HG03342 (cell line): Measurements from ENCODE around the gene RBM38.
A peak's percentile ranks its signal among the peaks of the same experiment; 100 is the strongest.
"Not testable (repeated sequence)": the region's sequence is repeated elsewhere in the genome, so short reads cannot be mapped to it uniquely, and the experiment has no call there.

Experiments
- ATAC-seq: cut with Tn5 transposase; IDR thresholded peaks from one replicate; pipeline ENCODE4 v1.9.1; 2021; ENCODE audit warnings: mild to moderate bottlenecking, moderate library complexity; ENCODE audit not compliant: unreplicated experiment

Gene RBM38

DNA sequence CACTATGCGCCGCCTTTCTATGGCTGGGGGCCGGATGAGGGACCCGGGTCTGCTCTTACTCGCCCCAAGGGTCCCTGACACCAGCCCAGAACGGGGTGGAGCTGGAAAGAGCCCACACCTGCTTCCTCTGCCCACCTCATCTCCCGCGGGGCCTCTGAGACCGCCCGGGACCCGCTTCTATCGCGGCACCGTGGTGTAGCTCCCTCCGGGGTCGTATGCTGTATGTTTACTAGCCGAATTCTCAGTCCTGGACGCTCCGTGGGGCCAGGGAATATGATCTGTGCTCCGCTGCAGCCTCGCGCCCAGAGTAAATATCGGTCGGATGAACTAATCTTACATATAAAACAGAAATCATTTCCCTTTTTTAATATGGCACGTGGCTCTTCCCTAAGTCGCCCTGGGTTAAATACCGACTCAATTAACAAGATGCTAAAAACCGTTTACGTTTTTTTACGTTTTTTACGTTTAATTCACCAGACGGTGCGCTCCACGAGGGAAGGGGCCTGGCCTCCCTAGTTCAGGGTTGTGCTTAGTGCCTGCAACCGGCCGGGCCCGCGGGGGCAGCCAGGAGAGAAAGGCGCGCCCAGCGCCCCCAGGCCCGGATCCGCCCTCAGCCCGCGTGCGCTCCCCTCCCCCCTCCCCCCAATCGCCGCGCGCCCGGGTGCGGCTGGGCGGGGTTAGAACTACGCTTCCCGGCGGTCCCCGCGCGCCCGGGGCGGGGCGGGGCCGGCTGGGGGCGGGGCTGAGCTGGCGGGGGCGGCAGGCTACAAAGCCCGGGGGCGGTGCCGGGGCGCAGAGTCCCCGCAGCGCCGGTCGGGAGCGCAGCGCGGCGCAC is at the start of gene RBM38:
TSS of gene RBM38 (plus strand) at position 793 of the 835 bp plus-strand sequence. CDS start 186 bp downstream, outside the sequence.
- peak; percentile 52 for ATAC-seq

DNA sequence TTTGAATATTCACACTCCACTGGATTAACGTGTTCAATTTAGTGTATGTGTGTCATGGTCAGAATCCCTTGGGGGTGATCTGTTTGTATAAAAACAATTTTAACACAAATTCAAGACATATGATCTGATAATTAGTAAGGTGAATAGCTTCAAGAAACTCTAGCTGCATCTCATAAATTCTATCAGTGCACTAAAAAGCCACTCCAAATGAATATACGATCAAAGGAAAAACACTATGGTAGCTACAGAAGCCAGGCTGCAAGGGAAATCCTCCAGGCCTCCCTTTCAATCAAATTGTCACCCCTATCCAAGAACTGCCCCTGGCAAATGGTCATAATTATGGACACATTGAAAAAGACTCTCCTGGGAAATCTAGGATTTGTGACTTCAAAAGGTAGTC is 49.5 kb upstream of the RBM38 start:
- ATAC-seq, result no peak

DNA sequence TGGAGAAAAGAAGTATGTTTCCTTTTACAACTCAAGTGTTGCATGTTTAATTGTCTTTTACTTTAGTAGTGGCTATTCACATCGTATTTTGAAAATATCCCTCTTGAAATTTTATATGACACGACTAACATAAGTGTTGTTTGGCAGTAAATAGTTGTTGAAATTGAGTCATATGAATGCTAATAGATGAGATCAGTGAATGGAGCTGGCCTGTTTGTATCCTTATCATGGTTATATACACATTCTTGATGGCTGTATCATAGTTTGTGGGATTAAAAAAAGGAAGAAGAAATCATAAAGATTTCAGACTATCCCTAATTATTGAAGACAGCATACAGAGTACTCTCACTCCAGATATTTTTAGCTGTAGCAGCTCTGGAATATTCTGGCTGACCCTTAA is 48.4 kb upstream of the RBM38 start:
- ATAC-seq, result no peak

DNA sequence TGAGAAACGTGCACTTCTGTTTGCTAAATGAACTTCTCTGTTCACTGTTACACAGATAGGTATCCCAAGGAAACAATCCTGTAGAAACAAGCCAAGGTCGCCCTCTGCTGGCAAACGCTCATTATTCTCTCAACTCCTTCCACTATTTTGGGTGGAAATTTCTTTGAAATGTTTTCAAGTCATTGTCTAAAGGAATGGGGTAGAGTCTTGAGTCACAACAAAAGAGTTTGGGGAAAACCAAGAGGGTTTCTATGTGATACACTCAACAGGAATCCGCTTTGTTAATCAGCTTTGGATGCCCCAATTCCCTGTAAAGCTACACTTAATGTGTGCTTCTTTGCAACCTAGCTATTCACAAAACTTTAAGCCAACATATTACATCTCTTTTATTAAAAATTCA is 44.7 kb upstream of the RBM38 start:
- ATAC-seq, result no peak

DNA sequence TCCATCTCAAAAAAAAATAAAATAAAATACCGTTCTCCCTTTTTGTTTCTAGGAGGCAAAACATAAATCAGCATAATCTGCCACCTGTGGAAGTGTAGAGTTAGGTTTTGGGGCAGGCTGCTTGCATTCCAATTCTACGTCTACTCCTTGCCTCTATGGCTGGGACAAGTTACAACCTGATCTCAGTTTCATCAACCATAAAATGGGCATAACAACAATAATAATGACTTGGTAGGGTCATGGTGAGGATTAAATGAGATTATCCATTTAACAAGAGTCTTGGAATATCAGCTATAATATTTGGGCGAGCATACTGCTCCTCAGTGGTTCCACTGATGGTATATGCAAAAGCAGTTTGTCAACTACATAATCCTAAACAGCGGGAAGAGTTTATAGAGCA is 43.8 kb upstream of the RBM38 start:
- no peak for ATAC-seq

DNA sequence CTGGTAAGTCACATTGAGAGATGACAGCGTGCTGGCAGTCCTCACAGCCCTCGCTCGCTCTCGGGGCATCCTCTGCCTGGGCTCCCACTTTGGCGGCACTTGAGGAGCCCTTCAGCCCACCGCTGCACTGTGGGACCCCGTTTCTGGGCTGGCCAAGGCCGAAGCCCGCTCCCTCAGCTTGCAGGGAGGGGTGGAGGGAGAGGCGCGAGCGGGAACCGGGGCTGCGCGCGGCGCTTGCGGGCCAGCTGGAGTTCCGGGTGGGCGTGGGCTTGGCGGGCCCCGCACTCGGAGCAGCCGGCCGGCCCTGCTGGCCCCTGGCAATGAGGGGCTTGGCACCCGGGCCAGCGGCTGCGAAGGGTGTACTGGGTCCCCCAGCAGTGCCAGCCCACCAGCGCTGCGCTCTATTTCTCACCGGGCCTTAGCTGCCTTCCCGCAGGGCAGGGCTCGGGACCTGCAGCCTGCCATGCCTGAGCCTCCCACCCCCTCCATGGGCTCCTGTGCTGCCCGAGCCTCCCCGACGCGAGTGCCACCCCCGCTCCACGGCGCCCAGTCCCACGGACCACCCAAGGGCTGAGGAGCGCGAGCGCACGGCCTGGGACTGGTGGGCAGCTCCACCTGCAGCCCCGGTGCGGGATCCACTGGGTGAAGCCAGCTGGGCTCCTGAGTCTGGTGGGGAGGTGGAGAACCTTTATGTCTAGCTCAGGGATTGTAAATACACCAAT is 42.8 kb upstream of the RBM38 start:
- ATAC-seq, result not testable (repeated sequence)

DNA sequence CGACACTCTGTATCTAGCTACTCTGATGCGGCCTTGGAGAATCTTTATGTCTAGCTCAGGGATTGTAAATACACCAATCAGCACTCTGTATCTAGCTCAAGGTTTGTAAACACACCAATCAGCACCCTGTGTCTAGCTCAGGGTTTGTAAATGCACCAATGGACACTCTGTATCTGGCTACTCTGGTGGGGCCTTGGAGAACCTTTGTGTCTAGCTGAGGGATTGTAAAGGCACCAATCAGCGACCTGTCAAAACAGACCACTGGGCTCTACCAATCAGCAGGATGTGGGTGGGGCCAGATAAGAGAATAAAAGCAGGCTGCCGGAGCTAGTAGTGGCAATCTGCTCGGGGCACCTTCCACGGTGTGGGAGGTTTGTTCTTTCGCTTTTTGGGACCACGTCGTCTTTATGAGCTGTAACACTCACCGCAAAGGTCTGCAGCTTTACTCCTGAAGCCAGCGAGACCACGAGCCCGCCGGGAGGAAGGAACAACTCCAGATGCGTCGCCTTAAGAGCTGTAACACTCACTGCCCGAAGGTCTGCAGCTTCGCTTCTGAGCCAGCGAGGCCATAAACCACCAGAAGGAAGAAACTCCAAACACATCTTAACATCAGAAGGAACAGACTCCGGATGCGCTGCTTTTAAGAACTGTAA is 42.1 kb upstream of the RBM38 start:
- not testable (repeated sequence) for ATAC-seq

DNA sequence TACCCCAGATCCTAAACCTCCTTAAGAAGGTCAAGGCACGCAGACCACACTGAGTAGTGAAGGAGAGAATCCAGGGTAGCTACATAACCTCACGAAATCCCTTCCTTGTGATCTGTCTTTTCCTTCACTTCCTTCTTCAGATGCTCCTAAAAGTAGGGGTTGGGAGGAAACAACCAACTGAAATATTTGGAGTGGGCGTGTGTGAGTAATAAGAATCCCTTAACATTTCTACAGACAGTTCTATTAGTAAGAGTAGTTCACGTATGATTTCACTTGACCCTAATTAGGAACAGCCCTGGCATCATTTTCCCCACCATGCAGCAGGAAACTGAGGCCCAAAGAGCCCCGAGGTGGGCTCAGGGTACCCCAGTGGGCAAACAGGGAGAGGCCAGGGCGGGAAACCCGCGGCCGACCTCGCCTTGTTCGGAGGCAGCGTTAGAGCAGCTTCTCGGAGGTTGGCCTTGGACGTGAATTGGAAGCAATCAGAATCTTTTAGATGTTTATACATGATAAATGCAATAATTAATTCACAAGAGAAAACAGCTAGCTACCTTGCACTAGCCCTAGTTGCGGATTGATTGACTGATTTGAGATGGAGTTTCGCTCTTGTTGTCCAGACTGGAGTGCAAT is 41.0 kb upstream of the RBM38 start:
- no peak for ATAC-seq

DNA sequence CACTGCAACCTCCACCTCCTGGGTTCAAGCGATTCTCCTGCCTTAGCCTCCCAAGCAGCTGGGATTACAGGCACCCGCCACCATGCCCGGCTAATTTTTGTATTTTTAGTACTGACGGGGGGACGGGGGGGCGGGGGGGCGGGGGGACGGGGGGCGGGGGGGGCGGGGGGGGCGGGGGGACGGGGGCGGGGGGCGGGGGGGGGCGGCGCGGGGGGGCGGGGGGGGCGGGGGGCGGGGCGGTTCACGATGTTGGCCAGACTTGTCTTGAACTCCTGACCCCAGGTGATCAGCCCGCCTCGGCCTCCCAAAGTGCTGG is 40.5 kb upstream of the RBM38 start:
- not testable (repeated sequence) for ATAC-seq

DNA sequence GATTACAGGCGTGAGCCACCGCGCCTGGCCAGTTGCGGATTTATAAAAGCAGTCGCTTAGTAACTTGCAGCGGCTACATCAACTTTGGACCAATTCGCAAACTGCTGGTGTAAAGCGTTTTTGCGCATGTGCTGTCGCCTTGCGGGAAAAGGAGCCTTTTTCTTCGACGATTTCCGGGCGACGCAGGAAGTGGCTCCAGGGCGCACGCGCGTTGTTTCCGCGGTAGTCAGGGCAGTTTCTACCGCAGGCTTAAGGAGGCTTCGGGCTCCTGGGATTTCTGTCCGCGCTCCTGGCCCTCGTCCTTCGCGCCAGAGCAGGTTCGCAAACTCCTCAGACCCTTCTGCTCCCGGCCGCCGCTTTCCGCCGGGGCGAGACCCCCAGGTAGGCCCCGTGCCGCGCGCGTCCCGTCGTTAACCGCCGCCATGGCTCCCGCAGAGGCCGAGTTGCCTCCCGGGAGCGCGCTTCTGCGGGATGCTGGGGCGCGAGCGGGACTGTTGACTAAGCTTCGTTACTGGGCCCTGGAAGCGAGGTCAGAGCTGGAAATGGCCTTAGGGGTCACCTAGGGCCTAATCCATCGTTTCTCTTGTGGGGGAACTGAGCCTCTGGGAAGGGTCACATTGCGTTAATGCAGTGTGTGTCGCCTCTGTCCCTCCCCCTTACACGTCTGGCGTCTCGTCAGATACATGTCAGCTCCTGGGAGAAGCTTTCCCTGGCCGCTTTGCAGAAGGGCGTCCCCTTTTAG is 40.0 kb upstream of the RBM38 start, which contains the start of gene RAE1:
TSS of gene RAE1 (plus strand) at position 214 of the 742 bp plus-strand sequence. CDS start 2,784 bp downstream, outside the sequence.
- peak; percentile 82 for ATAC-seq

DNA sequence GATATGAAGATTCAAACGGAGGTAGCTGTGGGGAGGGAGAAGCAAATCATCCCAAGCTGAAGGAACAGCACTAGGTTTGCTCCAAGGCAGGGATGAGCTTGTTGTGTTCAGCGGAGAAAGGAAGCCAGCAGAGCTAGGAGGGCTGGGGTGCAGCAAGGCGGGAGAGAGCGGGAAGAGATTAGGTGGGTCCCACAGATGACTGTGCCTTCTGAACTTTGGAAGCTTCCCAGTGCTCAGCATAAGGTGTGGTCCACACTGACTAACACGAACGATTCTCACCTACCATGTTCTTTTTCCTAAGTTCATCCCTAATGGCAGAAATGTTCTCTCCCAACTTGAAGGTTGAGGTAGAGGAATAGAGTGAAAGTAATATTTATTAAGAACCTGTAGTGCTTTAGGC is 38.9 kb upstream of the RBM38 start:
- ATAC-seq, result no peak

DNA sequence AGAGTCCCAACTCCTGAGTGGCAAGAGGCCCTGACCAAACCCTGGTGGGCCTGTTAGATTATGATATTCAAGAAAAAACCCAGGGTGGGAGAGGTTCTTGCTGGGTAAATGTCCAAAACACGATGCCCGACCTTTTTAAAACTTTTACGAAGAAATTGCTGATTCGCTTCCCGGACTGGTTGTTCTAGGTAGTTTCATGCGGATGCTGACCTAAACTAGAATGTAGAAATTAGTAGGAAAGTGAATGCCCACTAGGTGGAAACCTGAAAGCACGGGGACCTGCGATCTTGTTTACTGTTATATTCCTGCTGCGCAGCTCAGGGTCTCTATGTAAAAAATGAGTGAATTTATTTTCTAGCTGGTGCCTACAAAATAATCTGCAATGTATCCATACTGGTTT is 37.8 kb upstream of the RBM38 start:
- ATAC-seq, result no peak

DNA sequence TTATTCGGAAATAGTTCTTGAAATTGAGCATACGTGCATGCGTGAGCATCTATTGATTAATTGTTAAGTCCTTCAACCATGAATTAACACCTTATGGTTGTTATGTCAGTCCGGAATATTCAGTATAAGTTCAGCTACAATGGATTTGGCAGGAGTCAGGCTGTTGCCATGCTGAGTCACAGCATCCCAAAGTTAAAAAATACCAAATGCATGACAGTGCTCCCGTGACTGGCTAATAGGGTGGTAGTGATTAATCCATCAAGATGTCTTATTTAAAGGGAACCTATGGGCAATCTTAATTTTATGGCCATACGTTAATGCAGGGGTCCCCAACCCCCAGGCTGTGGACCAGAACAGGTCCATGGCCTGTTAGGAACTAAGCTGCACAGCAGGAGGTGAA is 29.7 kb upstream of the RBM38 start:
- ATAC-seq, result no peak

DNA sequence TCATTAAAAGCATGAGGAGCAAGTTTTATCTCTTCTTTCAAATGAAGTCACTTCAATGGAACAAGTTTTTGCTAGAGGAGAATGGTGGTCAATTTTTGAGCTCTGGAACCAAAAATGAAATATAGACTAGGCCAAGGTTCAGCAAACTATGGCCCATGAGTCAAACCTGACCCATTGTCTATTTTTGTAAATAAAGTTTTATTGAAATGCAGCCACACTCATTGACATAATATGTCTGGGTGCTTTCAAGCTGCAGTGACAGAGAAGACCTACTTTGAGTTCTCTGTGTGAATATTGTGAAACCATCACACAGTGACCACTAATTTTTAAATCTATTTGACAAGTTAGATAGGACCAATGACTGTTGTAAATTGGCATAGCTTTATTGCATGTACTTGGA is 26.7 kb upstream of the RBM38 start:
- no peak for ATAC-seq

DNA sequence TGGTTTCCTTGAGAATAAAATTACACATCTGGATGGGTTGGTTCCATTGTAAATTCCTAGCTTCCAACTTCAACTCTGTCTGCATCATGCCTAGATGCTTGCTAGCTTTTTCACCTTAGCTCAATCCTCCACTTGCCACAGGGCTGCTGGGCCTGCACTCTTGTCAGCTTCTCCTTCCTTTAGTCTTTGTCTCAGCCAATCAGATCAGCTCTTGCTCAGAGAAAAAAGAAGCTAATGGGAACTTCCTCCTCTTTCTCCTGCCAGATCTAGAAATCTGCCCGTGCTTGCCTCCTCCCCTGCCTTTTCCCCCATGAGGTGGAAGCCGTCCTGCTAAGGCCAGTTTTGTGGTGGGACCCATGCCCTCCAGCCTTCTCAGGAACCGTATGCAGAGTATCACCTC is 21.6 kb upstream of the RBM38 start:
- ATAC-seq, result no peak

DNA sequence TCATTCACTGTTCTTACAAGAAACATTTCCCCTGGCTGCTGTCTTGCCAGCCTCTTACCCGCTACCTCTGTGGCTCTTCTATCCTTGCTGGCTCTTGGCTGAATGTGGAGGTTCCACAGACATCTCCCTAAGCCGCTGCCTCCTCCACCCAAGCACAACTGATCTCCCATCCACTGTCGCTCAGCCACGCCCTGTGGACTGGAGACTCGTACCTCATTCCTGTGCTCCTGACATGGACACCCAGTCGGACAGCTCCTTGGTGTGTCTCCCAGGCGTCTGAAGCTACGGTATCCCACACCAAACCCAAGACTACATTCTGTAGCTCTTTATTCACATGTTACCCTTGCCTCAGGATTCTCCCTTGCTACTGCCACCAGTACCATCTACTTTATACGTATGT is 20.9 kb upstream of the RBM38 start:
- ATAC-seq, result no peak

DNA sequence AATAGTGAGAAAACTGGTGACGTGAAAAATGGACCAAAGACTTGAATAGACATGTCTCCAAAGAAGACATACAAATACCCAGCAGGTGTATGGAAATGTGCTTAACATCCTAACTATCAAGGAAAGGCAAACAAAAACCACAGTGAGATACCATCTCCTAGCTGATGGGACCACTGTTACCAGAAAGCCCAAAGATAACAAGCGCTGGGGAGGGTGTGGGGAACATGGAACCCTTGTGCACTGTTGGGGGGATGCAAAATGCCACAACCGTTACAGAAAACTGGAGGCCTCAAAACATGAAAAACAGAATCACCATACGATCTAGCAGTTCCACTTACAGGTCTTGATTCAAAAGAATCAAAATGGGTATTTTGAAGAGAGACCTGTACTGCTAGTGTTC is 19.8 kb upstream of the RBM38 start:
- no peak for ATAC-seq

DNA sequence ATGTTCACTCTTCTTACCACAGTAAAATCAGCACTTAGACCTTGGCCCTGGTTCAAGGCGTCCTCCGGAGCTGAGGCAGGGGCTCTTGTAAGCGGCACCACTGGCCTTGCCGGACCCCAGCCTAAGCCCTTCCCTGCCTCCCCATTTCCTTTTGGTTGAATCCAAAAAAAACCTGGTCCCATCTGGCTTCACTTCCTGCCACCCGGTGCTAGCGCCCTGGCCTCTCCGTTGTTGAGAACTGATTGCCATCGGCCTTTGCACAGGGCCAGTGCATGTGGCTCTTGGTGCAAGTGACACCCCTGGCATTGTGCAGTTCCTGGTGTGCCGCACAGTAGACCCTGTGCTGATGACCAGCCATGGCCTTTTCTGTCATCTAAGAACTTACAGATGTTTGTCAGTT is 19.0 kb upstream of the RBM38 start:
- ATAC-seq, result no peak

DNA sequence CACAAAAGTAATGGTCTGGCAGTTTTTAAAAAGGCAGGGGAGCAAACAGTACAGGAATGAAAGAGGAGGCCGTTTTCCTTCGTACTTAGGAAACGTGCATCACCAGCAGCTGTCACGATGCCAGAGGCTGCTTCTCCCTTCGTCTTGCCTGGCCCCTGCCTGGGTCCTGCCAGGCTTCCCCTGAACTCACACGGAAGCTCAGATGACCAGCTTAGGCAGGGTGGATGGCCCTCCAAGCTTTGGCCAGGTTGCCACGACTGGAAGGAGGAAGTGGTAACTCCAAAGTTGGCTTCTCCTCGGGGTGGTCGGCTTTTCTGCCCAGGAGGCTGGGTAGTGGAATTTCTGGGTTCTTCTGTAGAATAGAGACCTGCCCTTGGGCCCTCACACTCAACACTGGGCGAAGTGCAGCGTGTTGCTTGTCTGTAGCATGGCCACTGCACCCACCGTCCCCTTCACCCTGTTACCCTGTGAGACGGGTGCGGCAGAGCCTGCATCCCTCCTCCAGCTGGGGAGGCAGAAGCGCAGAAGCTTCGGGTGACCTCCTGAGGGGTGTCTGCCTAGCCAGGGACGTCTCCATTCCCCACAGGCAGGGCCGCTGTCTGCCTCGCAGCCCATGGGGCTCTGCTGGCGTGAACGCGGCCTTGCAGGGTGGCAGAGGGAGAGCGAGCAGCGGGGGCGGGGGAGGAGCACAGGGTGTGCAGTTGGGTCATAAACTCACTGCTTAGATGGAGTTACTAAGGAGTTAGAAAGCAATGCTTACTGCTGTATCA is 18.4 kb upstream of the RBM38 start:
- no peak for ATAC-seq

DNA sequence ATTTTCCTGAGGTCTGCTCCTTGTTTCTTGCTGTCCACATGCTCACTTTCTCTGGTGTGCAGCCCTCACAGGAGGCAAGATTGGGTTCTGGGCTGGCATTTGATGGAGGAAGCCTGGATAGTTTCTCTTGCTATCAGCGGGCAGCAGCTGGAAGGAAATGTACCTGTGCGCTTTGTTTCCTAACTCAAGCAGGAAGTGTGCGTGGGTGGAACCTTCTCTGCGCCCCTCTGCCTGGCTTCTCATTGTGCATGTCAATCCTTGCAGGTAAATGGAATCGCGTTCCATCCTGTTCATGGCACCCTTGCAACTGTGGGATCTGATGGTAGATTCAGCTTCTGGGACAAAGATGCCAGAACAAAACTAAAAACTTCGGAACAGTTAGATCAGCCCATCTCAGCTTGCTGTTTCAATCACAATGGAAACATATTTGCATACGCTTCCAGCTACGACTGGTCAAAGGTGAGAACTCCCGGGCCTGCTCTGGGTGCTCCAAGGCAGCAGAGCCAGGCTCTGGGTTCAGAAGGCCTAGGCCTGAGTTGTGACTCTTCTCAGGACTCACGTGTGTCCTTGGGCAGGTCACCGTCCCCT is 16.8 kb upstream of the RBM38 start:
- no peak for ATAC-seq
